GM12878 (cell line): Measurements from ENCODE around the gene EEFSEC. TPM values are rescaled to one million over a fixed set of nuclear protein-coding genes. Genes with fewer than 3 reads are reported as not detected.

Experiments used
- ATAC-seq: fragments of 200-7000 bp; cut with Tn5 transposase; 3 replicates; pipeline ENCODE4 v1.9.1; 2020; ENCODE audit warnings: mild to moderate bottlenecking, moderate library complexity
- BruUV-seq: library from RNA; stranded (reverse); fragments of 400-500 nt; replicated peaks from 2 replicates; lab custom pipeline; 2021; lab: Mats Ljungman, UMichigan
- CTCF ChIA-PET: fragments of 300-600 bp; sonication (Branson Sonifier 250); formaldehyde crosslinking; extraction: SDS; loops from one replicate; lab custom pipeline; 2021; ENCODE audit warnings: inconsistent platforms; lab: Yijun Ruan, JAX
- POLR2A ChIA-PET: fragments of 350-600 bp; formaldehyde crosslinking; extraction: SDS; loops from one replicate; lab custom pipeline; 2021; ENCODE audit warnings: inconsistent platforms; lab: Charles Lee
- RAD21 ChIA-PET: fragments of 300-600 bp; sonication (Branson Sonifier 250); formaldehyde crosslinking; loops from one replicate; lab custom pipeline; 2023; ENCODE audit warnings: antibody characterized with exemption; ENCODE audit not compliant: unreplicated experiment; lab: Charles Lee
- SMC1A ChIA-PET: fragments of 300-600 bp; sonication (Branson Sonifier 250); formaldehyde crosslinking; loops from one replicate; lab custom pipeline; 2023; ENCODE audit not compliant: unreplicated experiment, uncharacterized antibody; lab: Charles Lee
- DNase-seq: peaks from one replicate; pipeline ENCODE4 v3.0.0-alpha.2; 2011; ENCODE audit warnings: low read depth, low spot score
- FAIRE-seq: peaks from 3 replicates; lab custom pipeline; 2011; peaks lifted over from hg19 to GRCh38; lab: Jason Lieb, UNC
- H2AFZ ChIP-seq: 2 replicates; pipeline ENCODE4 v1.6.0; 2011; ENCODE audit warnings: low read depth, low read length, control low read depth; ENCODE audit not compliant: control insufficient read depth
- H3K27ac ChIP-seq: 2 replicates; pipeline ENCODE4 v1.5.1; 2011; ENCODE audit warnings: control low read depth; ENCODE audit not compliant: control insufficient read depth, insufficient read depth
- H3K27me3 ChIP-seq, 2 experiments: replicated peaks in 1 of 2; 2 replicates each; pipeline versions ENCODE4 v1.6.0 to v1.6.1; 2011; ENCODE audit warnings: low read length in 1 of 2; ENCODE audit not compliant: control insufficient read depth in 2 of 2, insufficient read depth in 2 of 2
- H3K36me3 ChIP-seq, 2 experiments: 2 replicates each; pipeline ENCODE4 v1.5.1; 2011; ENCODE audit warnings: low read length in 1 of 2; ENCODE audit not compliant: control insufficient read depth in 2 of 2, insufficient read depth in 2 of 2
- H3K4me1 ChIP-seq: 2 replicates; pipeline ENCODE4 v1.6.1; 2011; ENCODE audit warnings: mild to moderate bottlenecking, low read length, moderate library complexity, mixed read lengths; ENCODE audit not compliant: control insufficient read depth, insufficient read depth
- H3K4me2 ChIP-seq: 2 replicates; pipeline ENCODE4 v1.6.0; 2011; ENCODE audit warnings: control low read depth; ENCODE audit not compliant: control insufficient read depth, insufficient read depth
- H3K4me3 ChIP-seq: fragments of 200-600 bp; sonication (generic); 2 replicates; pipeline ENCODE4 v1.5.1; 2016
- H3K79me2 ChIP-seq: 2 replicates; pipeline ENCODE4 v1.6.0; 2011; ENCODE audit warnings: low read length; ENCODE audit not compliant: control insufficient read depth, insufficient read depth
- H3K9ac ChIP-seq: 2 replicates; pipeline ENCODE4 v1.8.0; 2011; ENCODE audit warnings: low read length, control low read depth, mixed read lengths; ENCODE audit not compliant: control insufficient read depth, insufficient read depth
- H3K9me3 ChIP-seq: replicated peaks from 3 replicates; pipeline ENCODE4 v1.5.1; 2011; ENCODE audit warnings: mild to moderate bottlenecking, low read length; ENCODE audit not compliant: control insufficient read depth, insufficient read depth
- H4K20me1 ChIP-seq: 2 replicates; pipeline ENCODE4 v1.6.0; 2011; ENCODE audit not compliant: control insufficient read depth, insufficient read depth
- CBX3 ChIP-seq: fragments of 200-600 bp; sonication (generic); IDR thresholded peaks from 2 replicates; pipeline ENCODE4 v1.6.1; 2016; ENCODE audit warnings: low read depth, borderline replicate concordance
- HCFC1 ChIP-seq: fragments of 150-350 bp; IDR thresholded peaks from 2 replicates; pipeline ENCODE4 v1.6.1; 2014; ENCODE audit warnings: low read length
- RB1 ChIP-seq: fragments of 450-650 bp; formaldehyde crosslinking; IDR thresholded peaks from 2 replicates; pipeline ENCODE4 v1.6.1; 2017; ENCODE audit warnings: mild to moderate bottlenecking, borderline replicate concordance
- SPI1 ChIP-seq: IDR thresholded peaks from 2 replicates; pipeline ENCODE4 v1.6.1; 2011; ENCODE audit warnings: low read depth, mild to moderate bottlenecking, low read length, moderate library complexity, borderline replicate concordance; ENCODE audit not compliant: insufficient read depth
- SREBF1 ChIP-seq: IDR thresholded peaks from 2 replicates; pipeline ENCODE4 v1.6.1; 2012; ENCODE audit warnings: mild to moderate bottlenecking, low read length
- ZNF217 ChIP-seq: fragments of 450-650 bp; IDR thresholded peaks from 2 replicates; pipeline ENCODE4 v1.6.1; 2017; ENCODE audit warnings: antibody characterized with exemption, mild to moderate bottlenecking
- ZNF622 ChIP-seq: fragments of 450-650 bp; IDR thresholded peaks from 2 replicates; pipeline ENCODE4 v1.6.1; 2017; ENCODE audit warnings: mild to moderate bottlenecking, inconsistent platforms
- ZZZ3 ChIP-seq: IDR thresholded peaks from 2 replicates; pipeline ENCODE4 v1.6.1; 2011; ENCODE audit warnings: low read depth; ENCODE audit not compliant: control insufficient read depth, insufficient read length
- WGBS: methylation state at CpG from one replicate; pipeline ENCODE4 v1.1.6; 2016; ENCODE audit warnings: low lambda C conversion rate; ENCODE audit not compliant: insufficient replicate concordance, insufficient coverage; ENCODE audit errors: missing lambda C conversion rate; 5-methylcytosine and 5-hydroxymethylcytosine counted together
- in situ Hi-C: fragments of 300-500 bp; cut with MboI; formaldehyde crosslinking; loops from 9 replicates; pipeline ENCODE4 v1.14.3; 2018; ENCODE audit warnings: mixed read lengths
- intact Hi-C: fragments of 100-400 bp; cut with micrococcal nuclease; formaldehyde crosslinking; loops from one replicate; pipeline ENCODE4 v1.14.2; 2022; ENCODE audit not compliant: unreplicated experiment
- polyA plus RNA-seq, 11 experiments: library from polyadenylated mRNA; depleted of rRNA in 4 of 11; unstranded in 6 of 11; stranded (reverse) in 5 of 11; fragments of >200 nt; fragmentation: Nextera tagmentation in 4 of 11; fragmentation: Illumina TruSeq in 1 of 11; extraction: Ambion mirVana in 4 of 11; extraction: Trizol in 1 of 11; gene quantifications; 1 replicate in 1 of 11; 2 replicates in 10 of 11; pipeline versions ENCODE4 v1.2.1 to v1.2.3, GENCODE V29; 2011 to 2016; ENCODE audit warnings: inconsistent platforms in 2 of 11, missing spikeins in 2 of 11, low read depth in 1 of 11
- total RNA-seq, 4 experiments: library from RNA; depleted of rRNA in 3 of 4; stranded (reverse); fragments of >200 nt in 3 of 4; fragmentation: Illumina TruSeq in 1 of 4; extraction: Trizol in 1 of 4; gene quantifications; 2 replicates each; pipeline versions ENCODE4 v1.2.1 to v1.2.3, GENCODE V29; 2013 to 2021
- TF ChIP-seq, protein P1 (sequence below), 3 experiments: IDR thresholded peaks in 2 of 3; conservative IDR thresholded peaks in 1 of 3; 2 replicates each; pipeline ENCODE4 v1.5.1; 2011; ENCODE audit warnings: low read depth in 3 of 3, low read length in 3 of 3, mild to moderate bottlenecking in 3 of 3, control low read depth in 2 of 3, moderate library complexity in 2 of 3, inconsistent platforms in 1 of 3, mixed read lengths in 1 of 3; ENCODE audit not compliant: control insufficient read depth in 2 of 3, insufficient read depth in 1 of 3; ENCODE audit errors: extremely low read depth in 1 of 3
- TF ChIP-seq, protein P2 (sequence below): fragments of 450-650 bp; IDR thresholded peaks from 2 replicates; pipeline ENCODE4 v1.6.1; 2016; ENCODE audit warnings: mild to moderate bottlenecking, moderate library complexity, borderline replicate concordance
- TF ChIP-seq, protein P3 (sequence below): fragments of 150-350 bp; IDR thresholded peaks from 2 replicates; pipeline ENCODE4 v1.6.1; 2016; ENCODE audit warnings: low read depth, low read length

EEFSEC gene
- total and polyA plus RNA-seq, 10 of the 15 experiments (the other 5 are each of a cell fraction or from before 2014, with no cell fraction given) = 0.29 to 29.1 (median 16.1) TPM

DNA sequence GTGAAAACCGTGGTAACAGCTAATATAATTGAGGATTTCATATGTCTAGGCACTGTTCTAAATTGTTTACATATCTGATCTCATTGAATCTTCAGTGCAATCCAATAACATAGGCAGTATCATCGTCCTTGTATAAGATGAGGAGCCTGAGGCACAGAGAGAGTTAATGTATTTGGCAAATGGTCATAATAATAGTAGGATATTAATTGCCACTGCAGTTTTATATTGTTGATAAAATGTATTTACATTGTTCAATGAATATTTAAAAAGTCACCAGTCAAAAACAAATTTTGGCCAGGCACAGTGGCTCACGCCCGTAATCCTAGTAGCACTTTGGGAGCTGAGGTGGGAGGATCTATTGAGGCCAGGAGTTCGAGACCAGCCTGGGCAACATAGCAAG is 88.5 kb downstream of the EEFSEC start:
- no peaks in the 10 kb centered on the region for H3K27me3 ChIP-seq
- FAIRE-seq (no peak), DNase-seq (no peak), ATAC-seq (no peak)
- no peak overlapping the region for H2AFZ ChIP-seq
- no TSS peak for BruUV-seq
- H3K36me3 ChIP-seq = peaks cover 0 to under 1% of the 10 kb centered on the region in 2 experiments; a peak in 1 of 4 replicates
- H3K4me3 ChIP-seq = no peak overlapping the region
- SMC1A ChIA-PET = interaction anchor here (0.7 kb wide), 1 partner anchor 45 kb away, joined by 4 read pairs; no protein-coding TSS in a partner anchor
- intact Hi-C loops = no loop called here
- POLR2A ChIA-PET = no interaction called here
- H3K9me3 ChIP-seq = no peaks in the 10 kb centered on the region
- no peak overlapping the region for H3K4me2 ChIP-seq
- WGBS = 89% methylated on average over 5 of the region's 5 CpGs
- H3K27ac ChIP-seq = no peak overlapping the region
- no peaks in the 10 kb centered on the region for H3K79me2 ChIP-seq
- no peaks in the 10 kb centered on the region for H3K4me1 ChIP-seq
- RAD21 ChIA-PET = no interaction called here
- TF ChIP-seq CBX3 = no peak
- TF ChIP-seq ZNF622 = no peak
- no peak for TF ChIP-seq HCFC1
- TF ChIP-seq ZNF217 = no peak
- TF ChIP-seq, protein P1, sequence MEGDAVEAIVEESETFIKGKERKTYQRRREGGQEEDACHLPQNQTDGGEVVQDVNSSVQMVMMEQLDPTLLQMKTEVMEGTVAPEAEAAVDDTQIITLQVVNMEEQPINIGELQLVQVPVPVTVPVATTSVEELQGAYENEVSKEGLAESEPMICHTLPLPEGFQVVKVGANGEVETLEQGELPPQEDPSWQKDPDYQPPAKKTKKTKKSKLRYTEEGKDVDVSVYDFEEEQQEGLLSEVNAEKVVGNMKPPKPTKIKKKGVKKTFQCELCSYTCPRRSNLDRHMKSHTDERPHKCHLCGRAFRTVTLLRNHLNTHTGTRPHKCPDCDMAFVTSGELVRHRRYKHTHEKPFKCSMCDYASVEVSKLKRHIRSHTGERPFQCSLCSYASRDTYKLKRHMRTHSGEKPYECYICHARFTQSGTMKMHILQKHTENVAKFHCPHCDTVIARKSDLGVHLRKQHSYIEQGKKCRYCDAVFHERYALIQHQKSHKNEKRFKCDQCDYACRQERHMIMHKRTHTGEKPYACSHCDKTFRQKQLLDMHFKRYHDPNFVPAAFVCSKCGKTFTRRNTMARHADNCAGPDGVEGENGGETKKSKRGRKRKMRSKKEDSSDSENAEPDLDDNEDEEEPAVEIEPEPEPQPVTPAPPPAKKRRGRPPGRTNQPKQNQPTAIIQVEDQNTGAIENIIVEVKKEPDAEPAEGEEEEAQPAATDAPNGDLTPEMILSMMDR (IDR thresholded peaks at IDR 0.05 in 2 of 3, conservative IDR thresholded peaks at IDR 0.05 in 1 of 3; ENCODE audit: control insufficient read depth in 2 of 3, extremely low read depth in 1 of 3, insufficient read depth in 1 of 3, low read depth in 3 of 3, low read length in 3 of 3) = no peak
- no peak for TF ChIP-seq SREBF1
- TF ChIP-seq SPI1 = no peak
- no peak for TF ChIP-seq ZZZ3
- TF ChIP-seq, protein P2, sequence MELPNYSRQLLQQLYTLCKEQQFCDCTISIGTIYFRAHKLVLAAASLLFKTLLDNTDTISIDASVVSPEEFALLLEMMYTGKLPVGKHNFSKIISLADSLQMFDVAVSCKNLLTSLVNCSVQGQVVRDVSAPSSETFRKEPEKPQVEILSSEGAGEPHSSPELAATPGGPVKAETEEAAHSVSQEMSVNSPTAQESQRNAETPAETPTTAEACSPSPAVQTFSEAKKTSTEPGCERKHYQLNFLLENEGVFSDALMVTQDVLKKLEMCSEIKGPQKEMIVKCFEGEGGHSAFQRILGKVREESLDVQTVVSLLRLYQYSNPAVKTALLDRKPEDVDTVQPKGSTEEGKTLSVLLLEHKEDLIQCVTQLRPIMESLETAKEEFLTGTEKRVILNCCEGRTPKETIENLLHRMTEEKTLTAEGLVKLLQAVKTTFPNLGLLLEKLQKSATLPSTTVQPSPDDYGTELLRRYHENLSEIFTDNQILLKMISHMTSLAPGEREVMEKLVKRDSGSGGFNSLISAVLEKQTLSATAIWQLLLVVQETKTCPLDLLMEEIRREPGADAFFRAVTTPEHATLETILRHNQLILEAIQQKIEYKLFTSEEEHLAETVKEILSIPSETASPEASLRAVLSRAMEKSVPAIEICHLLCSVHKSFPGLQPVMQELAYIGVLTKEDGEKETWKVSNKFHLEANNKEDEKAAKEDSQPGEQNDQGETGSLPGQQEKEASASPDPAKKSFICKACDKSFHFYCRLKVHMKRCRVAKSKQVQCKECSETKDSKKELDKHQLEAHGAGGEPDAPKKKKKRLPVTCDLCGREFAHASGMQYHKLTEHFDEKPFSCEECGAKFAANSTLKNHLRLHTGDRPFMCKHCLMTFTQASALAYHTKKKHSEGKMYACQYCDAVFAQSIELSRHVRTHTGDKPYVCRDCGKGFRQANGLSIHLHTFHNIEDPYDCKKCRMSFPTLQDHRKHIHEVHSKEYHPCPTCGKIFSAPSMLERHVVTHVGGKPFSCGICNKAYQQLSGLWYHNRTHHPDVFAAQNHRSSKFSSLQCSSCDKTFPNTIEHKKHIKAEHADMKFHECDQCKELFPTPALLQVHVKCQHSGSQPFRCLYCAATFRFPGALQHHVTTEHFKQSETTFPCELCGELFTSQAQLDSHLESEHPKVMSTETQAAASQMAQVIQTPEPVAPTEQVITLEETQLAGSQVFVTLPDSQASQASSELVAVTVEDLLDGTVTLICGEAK = no peak
- TF ChIP-seq, protein P3, sequence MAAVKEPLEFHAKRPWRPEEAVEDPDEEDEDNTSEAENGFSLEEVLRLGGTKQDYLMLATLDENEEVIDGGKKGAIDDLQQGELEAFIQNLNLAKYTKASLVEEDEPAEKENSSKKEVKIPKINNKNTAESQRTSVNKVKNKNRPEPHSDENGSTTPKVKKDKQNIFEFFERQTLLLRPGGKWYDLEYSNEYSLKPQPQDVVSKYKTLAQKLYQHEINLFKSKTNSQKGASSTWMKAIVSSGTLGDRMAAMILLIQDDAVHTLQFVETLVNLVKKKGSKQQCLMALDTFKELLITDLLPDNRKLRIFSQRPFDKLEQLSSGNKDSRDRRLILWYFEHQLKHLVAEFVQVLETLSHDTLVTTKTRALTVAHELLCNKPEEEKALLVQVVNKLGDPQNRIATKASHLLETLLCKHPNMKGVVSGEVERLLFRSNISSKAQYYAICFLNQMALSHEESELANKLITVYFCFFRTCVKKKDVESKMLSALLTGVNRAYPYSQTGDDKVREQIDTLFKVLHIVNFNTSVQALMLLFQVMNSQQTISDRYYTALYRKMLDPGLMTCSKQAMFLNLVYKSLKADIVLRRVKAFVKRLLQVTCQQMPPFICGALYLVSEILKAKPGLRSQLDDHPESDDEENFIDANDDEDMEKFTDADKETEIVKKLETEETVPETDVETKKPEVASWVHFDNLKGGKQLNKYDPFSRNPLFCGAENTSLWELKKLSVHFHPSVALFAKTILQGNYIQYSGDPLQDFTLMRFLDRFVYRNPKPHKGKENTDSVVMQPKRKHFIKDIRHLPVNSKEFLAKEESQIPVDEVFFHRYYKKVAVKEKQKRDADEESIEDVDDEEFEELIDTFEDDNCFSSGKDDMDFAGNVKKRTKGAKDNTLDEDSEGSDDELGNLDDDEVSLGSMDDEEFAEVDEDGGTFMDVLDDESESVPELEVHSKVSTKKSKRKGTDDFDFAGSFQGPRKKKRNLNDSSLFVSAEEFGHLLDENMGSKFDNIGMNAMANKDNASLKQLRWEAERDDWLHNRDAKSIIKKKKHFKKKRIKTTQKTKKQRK = no peak
- no peak for TF ChIP-seq RB1
- no peaks in the 10 kb centered on the region for H4K20me1 ChIP-seq
- in situ Hi-C loops = no loop called here
- H3K9ac ChIP-seq = no peak overlapping the region
- CTCF ChIA-PET = no interaction called here
